ENCODE measurements around the gene JPT1. TPM values are rescaled to one million over a fixed set of nuclear protein-coding genes. Genes with fewer than 3 reads are reported as not detected.

The JPT1 gene
- total RNA-seq, 1 experiment from 2014 or later: 340 TPM

Other genes starting within 250 kb of the JPT1 start
- not detected in 2 replicates for gene USH1G, start 231.3 kb downstream of the JPT1 start, total RNA-seq (2014; rRNA removed; shearing (Covaris generic))
- not detected in 2 replicates for gene OTOP2, start 230.2 kb downstream of the JPT1 start, total RNA-seq (2014; rRNA removed; shearing (Covaris generic))
- not detected in 2 replicates for gene OTOP3, start 218.6 kb downstream of the JPT1 start, total RNA-seq (2014; rRNA removed; shearing (Covaris generic))
- 0.16 TPM in 1 of 2 replicates, not detected in the other for gene HID1, start 181.8 kb downstream of the JPT1 start, total RNA-seq (2014; rRNA removed; shearing (Covaris generic))
- gene CDR2L, start 166.9 kb downstream of the JPT1 start, total RNA-seq (2014; rRNA removed; shearing (Covaris generic)): 9.6 and 14.7 TPM in 2 replicates
- gene MRPL58, start 141.8 kb downstream of the JPT1 start, total RNA-seq (2014; rRNA removed; shearing (Covaris generic)): 154 and 186 TPM in 2 replicates
- gene ATP5PD, start 107.5 kb downstream of the JPT1 start, total RNA-seq (2014; rRNA removed; shearing (Covaris generic)): 601 and 1,079 TPM in 2 replicates
- 24.4 and 28.6 TPM in 2 replicates for gene KCTD2, start 107.3 kb downstream of the JPT1 start, total RNA-seq (2014; rRNA removed; shearing (Covaris generic))
- gene SLC16A5, start 66.6 kb downstream of the JPT1 start, total RNA-seq (2014; rRNA removed; shearing (Covaris generic)): 0.50 and 0.71 TPM in 2 replicates
- gene ARMC7, start 44.5 kb downstream of the JPT1 start, total RNA-seq (2014; rRNA removed; shearing (Covaris generic)): 5.3 and 6.6 TPM in 2 replicates
- 130 and 136 TPM in 2 replicates for gene NT5C, start 22.8 kb downstream of the JPT1 start, total RNA-seq (2014; rRNA removed; shearing (Covaris generic))
- 177 and 212 TPM in 2 replicates for gene SUMO2, start 28.4 kb upstream of the JPT1 start, total RNA-seq (2014; rRNA removed; shearing (Covaris generic))
- gene NUP85, start 51.2 kb upstream of the JPT1 start, total RNA-seq (2014; rRNA removed; shearing (Covaris generic)): 75.1 and 110 TPM in 2 replicates
- 13.1 and 13.8 TPM in 2 replicates for gene GGA3, start 107.1 kb upstream of the JPT1 start, total RNA-seq (2014; rRNA removed; shearing (Covaris generic))
- gene MRPS7, start 107.4 kb upstream of the JPT1 start, total RNA-seq (2014; rRNA removed; shearing (Covaris generic)): 91.5 and 113 TPM in 2 replicates
- gene MIF4GD, start 116.7 kb upstream of the JPT1 start, total RNA-seq (2014; rRNA removed; shearing (Covaris generic)): 8.5 and 10.7 TPM in 2 replicates
- 8.5 and 21.7 TPM in 2 replicates for gene SLC25A19, start 134.9 kb upstream of the JPT1 start, total RNA-seq (2014; rRNA removed; shearing (Covaris generic))

All from SJSA1 (cell line).